ENCODE data around the gene TXLNA.

The TXLNA gene

DNA sequence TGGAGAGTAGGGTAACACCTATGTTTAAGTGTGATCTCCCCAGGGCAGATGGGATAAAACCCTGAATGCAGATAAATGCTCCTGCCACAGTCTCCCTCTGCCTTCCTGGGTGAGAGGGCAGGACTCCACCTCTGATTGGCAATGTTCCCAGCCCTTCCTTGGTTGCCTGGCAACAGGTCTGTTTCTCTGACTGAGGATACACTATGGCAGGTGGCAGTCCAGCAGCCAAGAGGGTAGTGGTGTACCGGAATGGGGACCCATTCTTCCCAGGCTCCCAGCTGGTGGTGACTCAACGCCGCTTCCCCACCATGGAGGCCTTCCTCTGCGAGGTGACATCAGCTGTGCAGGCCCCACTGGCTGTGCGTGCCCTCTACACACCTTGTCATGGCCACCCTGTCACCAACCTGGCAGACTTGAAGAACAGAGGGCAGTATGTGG lies 29.4 kb downstream of the TXLNA start, which contains the start of gene DCDC2B:
TSS of gene DCDC2B (plus strand) at position 199 of the 438 bp plus-strand sequence. CDS start at position 204, 5 bp downstream.
- DNase-seq (ENCODE audit: low read depth, low spot score) = no peak

DNA sequence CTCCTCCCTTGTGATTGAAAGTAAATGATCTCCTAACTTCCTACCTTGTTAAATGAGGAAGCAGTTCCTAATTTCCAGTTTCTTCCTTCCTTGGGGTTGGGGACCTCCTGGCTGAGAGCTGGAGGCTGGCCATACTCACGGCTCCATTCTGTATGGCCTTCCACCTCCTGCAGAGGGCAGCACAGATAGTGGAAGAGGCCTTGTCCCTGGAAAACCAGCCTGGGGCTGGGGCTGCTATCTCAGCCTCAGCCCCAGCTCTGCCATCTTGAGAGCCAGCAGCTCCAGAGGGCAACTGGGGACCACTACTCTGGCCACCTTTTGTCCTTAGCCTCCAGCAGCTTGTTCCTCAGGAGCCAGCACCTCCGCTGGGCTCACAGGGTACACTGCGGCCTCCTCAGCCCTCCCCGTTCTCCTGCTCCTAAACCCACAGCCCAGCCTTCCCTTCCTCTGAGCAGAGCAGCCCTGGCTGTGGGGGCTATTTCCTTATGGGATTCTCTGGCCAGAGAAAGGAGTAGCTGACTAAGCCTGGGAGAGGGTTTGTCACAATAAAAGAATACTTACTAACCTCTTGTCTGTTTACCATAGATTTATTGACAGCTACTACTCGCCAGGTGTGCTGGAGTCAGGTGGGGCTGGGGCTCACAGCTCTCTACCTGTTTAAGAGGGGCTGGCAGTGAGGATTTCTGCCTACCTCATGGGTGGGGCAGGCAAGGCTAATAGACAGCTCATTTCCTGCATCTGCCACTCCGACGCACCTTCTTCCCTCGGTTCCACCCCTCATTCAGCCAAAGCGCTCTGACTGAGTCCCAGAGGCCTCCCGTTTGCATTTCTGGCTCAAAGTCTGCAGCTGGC lies 36.4 kb downstream of the TXLNA start:
- DNase-seq (ENCODE audit: low read depth, low spot score) = peak; percentile 82

DNA sequence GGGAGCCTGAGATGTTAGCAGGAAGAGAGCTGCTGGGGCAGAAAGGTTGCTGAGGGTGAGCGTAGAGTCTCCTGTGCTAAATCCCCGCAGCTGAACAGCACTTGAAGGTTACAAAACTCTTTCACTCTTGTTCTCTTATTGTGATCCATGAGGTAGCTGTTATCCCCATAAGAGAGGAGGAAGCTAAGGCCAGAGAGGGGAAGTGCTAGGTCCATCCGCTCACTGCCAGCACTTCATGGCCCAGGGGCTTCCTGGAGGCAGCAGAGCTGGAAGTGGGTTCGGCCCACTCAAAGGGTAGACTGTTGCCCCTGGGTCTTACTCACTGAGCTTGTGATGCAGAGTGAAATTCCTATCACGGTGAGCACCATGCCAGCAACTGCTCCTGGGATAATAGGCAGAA lies 37.1 kb downstream of the TXLNA start:
- DNase-seq (ENCODE audit: low read depth, low spot score) = no peak

DNA sequence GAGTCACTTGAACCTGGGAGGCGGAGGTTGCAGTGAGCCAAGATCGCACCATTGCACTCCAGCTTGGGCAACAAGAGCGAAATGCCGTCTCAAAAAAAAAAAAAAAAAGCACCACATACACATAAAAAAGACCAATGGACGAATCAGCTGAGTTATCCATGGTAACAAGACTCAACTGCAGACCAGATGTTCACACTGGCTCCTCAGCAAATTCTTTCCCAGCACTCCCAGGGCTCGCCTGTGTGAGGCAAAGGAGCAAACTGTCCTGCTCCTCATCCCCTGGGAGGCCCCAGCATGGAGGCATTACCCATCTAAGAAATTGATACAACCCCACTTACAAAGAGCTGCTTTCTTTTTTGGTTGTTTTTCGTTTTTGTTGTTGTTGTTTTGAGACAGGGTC lies 39.5 kb downstream of the TXLNA start:
- DNase-seq (ENCODE audit: low read depth, low spot score) = no peak

DNA sequence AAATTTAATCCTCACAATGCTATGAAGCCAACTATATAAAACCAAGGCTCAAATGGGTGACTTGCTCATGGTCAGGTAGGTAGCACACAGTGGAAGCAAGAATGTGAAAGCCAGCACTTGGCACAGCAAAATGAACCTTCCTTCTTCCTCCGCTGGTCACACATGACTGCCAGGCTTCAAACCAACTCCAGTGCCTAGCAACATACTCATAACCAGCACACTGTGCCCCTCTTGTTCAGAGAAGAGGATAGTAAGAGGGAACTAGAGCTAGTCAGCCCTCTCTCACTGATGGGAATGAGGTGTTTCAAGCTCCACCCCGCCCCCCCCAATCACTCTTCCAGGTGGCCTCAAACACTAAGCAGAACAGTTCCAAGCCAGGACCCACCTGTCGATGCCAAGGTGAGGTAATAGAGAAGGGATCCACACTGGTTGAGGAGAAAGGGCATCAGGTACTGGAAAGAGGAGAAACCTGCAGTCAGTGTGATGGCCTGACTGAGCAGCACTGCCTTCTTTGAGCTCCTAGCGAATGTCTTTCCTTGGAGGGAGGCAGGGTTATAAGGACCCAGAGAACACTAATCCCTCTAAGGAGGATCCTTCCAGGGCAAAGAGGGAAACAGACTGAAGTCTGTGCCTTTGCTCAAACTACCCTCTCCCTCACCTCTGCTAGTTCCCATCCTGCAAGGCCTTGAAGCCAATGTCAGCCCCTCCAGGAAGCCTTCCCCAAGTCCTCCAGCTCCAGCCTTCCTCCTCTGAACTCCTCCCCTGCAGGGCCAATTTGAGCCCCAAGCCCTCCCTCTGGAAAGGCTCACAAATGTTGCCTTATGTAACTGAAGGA lies 41.5 kb downstream of the TXLNA start:
- DNase-seq (ENCODE audit: low read depth, low spot score) = no peak

DNA sequence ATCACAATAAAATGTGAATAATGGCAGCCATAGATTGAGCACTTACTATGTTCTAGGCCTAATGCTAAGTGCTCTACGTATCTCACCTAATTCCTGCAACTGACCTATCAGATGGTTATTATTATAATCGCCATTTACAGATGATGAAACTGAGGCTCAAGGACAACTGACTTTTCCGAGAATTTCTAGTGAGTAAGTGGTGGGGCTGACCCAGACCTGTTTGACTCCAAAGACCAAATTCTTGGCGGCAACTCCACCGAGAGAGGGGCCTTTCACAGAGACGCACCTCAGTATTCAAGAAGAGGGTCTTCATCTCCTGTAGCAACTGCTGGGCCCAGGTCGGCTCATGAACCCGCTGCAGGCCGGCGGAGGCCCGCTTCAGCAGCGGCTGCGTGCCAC lies 42.1 kb downstream of the TXLNA start:
- no peak for DNase-seq (ENCODE audit: low read depth, low spot score)

DNA sequence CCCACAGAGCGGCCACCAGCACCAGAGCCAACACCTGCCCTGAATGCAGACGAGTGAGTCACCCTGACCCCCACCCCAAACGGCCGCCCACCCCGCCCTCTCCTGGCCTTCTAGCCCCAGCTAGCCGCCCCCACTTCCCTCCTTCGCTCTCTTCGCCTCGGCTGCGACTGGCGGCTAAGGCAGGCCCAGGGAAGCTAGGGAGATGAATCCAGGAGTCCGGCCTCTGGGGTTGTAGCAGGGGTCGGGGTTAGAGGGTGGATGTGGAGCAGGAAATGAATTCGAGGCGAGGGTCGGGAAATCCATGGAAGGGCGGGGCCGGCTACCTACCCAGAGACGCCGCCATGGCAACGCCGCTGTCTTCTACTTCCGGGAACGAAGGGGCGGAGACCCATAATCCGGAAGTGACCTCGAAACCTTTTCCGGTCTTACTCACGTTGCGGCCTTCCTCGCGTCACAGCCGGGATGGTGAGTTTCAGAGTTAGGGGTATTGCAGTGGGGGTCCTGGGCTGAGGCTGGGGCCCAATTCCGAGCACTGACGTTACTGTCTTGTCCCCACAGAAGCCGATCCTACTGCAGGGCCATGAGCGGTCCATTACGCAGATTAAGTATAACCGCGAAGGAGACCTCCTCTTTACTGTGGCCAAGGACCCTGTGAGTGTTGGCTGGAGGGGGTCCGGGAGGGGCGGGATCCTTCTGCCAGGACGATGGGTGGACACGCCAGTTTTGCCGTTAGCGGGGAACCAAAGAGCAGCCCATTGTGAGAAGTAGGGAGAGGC lies 42.7 kb downstream of the TXLNA start, which contains the start of the genes EIF3I and TMEM234:
TSS of gene EIF3I (plus strand) at position 428 of the 776 bp plus-strand sequence. CDS start at position 463, 35 bp downstream.
TSS of gene TMEM234 (minus strand) at position 374 of the 776 bp plus-strand sequence. CDS start at position 343, 31 bp downstream.
- peak; percentile 95 for DNase-seq (ENCODE audit: low read depth, low spot score)

DNA sequence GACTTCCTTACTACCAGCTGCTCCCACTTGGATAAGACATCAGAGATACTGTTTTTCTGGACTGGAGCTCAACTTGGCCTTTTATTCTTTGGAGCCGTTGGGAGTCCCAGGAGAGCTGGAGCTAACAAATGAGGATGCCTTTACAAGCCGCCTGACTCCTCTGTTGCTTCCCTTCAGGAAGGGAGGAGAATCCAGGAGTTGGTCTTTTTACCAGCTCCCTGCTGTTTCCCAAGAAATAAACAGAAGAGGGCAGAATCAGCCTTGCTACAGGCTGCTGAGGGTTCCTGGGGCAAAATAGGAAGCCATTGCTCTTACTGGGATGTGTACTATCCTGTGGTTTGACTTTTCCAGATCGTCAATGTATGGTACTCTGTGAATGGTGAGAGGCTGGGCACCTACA lies 44.2 kb downstream of the TXLNA start:
- no peak for DNase-seq (ENCODE audit: low read depth, low spot score)

DNA sequence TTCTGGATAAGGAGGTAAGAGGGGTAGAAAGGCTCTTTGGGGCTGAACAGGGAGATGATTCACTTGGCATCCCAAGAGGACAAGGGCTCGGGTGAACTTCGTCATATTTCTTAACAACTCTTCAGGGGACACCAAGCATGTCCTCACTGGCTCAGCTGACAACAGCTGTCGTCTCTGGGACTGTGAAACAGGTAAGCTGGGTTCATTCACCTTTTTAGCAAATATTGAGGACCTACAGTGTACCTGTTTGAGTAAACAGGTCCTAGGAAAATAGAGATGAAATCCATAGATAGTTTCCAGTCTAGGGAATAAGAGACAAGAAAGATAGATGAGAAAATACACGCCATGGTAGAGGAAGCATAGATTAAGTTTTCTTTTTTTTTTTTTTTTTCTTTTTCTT lies 44.8 kb downstream of the TXLNA start:
- no peak for DNase-seq (ENCODE audit: low read depth, low spot score)

DNA sequence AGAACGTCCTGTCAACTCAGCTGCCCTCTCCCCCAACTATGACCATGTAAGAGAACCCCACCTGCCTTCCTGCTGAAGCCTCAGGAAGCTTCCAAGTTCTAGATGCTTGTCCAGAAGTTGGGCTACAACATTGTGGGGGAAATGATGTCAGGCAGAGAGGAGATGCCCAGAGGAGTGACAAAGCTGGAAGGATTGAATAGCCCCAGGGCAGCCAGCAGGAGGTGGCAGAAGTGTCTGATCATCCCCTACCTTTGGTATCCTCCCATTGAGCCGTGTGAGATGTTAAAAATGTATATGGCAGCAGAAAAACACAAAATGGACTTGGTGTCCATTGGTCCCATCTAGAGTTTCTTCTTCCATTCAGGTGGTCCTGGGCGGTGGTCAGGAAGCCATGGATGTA lies 49.3 kb downstream of the TXLNA start:
- DNase-seq (ENCODE audit: low read depth, low spot score) = no peak

DNA sequence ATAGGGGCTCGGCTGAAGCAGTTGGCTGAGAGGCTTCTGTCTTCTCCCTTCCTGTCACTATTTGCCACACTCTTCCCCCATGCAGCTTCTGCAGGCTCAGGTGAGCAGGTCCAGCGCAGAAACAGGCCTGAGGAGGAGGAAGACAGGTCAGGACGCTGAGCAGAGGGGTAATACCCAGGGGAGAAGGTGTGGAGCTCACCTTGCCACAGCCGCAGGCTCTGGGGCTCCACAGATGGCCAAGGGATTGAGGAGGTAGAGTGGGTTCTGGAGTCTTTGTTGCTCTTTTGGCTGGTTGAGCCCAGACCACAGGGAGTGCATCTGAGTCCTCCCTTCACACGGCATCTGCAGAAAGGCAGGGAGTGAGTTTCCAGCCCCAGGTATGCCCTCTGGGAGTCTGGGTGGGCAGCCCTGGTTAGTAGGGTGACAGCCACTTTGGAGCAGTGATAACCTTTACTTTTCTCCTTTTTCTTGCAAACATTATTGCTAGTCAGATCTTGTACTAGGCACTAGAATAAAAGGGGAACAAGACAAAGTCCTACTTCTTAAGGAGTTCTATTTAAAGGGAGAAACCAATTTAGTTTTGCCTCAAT lies 52.5 kb downstream of the TXLNA start:
- DNase-seq (ENCODE audit: low read depth, low spot score) = no peak

DNA sequence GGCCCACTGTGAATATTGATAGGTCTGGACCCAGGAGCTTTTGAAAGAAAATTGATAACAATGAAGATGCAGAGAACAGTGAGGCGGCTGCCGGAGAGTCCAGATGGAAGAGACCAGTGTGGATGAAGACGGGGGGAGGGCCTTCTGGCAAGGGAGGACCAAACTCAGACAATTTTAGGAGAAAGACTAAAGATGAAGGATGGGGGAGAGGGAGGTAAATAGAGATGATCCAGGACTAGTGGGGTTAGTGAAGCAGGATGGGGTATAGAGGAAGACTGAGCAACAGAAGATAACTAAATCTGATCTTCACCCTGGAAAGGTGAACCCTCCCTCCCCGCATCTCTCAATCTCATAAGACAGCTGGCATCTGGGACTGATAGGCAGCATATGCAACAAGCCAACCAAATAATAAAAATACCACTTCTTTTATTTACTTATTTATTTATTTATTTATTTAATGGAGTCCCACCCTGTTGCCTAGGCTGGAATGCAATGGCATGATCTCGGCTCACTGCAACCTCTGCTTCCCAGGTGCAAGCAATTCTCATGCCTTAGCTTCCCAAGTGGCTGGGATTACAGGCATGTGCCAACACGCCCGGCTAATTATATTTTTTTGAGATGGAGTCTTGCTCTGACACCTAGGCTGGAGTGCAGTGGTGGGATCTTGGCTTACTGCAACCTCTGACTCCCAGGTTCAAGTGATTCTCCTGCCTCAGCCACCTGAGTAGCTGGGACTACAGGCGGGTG lies 53.3 kb downstream of the TXLNA start:
- no peak for DNase-seq (ENCODE audit: low read depth, low spot score)

DNA sequence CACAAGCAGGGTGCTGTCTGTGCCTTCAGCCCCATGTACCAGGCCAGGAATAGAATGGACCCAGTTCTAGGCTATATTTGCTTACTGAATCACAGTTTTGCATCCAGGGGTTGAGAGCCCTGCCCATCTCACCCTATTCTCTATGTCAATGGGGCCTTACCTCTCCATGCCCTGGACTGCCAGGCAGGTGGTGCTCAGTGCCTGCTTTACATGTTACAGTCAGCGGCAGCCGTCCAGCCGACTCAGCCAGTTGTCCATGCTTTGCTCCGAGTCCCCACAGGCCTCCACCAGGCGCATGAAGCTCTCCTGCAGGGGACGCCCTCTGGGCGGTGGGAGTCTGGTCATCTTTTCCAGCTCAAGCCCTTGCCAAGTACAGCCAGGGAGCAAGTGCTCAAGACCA lies 55.3 kb downstream of the TXLNA start:
- no peak for DNase-seq (ENCODE audit: low read depth, low spot score)

DNA sequence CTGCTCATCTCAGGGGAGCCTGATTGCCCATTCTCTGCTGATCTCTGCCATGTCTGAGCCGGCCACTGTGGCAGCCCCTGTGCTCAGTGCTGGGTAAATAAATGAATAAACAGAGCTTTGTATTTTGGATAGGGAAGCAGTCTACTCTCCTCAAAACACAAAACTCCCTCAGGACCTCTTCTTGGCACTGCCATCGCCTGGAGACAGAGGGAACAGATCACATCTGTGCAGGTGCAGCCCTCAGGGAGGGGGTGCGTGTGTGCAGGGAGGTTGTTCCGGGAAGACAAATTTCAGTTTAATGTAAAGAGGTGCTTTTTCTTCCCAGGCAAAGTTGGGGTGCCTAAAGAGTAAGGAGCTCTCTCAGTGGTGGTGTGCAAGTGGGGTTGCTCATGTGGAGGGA lies 59.9 kb downstream of the TXLNA start:
- DNase-seq (ENCODE audit: low read depth, low spot score) = no peak

DNA sequence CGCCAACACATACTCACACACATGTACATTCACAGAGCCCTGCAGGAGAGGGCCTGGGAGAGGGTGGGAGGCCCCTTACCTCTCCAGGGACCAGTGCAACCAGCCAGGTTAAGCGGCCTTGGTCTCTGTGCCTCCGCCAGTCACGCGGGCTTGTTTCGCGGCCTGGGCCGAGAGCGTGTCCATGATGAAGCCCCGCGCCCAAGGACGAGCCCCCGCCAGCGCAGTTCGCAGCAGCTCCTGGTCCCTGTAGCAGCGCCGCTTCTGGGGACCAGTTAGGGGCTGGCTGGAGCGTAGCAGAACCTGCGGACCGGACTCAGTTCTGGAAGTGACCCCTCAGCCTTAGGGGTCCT lies 60.3 kb downstream of the TXLNA start:
- DNase-seq (ENCODE audit: low read depth, low spot score) = no peak

DNA sequence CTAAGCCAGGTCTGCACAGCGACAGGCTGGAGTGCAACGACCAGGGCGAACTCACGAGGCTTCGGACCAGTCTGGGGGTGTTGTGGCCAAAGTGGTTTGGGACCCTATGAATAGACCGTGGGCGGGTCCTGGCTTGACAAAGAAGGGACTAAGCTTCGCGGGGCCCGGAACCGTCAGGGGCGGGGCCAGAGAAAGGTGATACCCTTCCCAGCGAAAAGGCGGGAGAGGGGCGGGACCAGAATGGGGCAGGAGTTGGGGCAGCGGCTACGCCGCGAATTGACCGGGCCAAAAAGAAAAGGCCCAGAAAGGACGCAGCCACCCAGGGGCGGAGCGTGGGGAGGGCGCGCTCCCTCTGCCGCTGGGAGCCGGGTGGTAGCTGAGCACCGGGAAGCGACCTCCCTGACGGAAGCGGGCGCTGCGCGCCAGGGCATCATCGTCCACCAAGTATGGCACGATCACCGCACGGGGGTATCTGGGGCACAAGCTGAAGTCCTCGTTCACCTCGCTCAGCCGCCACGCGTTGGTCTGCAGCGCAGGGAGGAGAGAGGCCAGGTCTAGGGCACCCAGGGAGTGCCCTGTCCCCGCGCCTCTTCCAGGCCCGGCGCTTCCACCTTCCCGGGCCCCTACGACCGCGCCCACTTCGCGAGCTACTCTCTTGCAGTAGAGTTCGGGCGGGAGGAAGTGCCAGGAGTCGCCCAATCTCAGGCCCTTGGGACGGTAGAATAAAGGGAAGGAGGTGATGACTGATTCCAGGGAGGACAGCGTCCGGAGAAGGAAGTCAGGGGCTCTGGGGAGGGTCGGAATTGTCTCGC lies 60.9 kb downstream of the TXLNA start:
- DNase-seq (ENCODE audit: low read depth, low spot score) = peak; percentile 93

DNA sequence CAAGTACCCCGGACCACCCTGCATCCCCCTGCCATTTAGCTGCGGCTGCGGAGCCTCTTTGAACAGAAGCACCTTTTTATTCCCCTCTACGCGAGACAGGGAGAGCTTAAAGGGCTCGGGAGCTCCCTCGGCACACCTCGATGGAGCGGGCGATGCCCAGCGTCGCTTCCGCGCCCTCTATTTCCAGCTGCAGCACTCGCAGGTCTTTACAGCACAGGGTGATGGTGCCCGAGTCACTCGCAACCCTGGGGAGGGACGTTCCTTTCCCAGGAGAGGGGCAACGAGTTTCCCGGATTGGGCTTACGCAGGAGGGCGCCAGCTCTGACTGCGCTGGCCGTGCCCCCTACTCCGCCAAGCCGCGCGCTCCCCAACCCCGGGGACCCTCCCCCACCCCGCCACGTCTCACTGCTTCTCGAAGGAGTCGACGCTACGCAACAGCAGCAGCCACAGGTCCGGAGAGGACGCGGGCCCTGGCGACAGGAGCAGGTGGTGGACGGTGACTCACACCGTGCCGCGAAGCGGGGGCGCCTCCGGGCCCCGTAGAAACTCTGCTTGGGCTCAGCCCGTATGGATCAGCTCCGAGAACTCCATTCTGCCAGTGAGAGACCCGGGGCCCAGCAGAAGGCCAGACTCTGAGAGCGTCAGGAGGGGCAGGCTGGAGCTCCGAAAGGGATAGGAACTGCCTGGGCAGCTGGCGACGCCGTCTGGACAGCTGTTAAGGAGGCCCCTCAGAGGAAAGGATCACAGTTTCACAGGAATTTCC lies 61.7 kb downstream of the TXLNA start:
- DNase-seq (ENCODE audit: low read depth, low spot score) = peak; percentile 76

DNA sequence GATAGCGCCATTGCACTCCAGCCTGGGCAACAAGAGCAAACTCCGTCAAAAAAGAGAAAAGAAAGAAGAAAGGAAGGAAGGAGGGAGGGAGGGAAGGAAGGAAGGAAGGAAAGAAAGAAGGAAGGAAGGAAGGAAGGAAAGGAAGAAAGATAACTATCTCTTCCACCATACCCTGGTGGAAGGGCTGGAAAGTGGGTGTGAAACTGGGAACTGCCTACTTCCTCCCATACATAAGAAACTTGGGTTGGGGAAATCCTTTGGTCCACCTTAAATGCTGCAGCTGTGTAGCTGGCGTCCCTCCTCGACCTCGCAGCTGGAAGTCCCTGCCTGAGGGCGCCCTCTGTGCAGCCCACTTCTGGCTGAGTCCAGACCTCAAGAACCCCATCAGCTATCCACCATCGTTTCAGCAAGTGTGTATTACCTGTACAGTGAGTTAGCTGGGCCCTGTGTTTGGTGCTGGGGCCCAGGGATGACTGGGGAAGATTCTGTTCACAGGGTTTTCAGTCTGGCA lies 62.9 kb downstream of the TXLNA start:
- DNase-seq (ENCODE audit: low read depth, low spot score) = peak; percentile 80

DNA sequence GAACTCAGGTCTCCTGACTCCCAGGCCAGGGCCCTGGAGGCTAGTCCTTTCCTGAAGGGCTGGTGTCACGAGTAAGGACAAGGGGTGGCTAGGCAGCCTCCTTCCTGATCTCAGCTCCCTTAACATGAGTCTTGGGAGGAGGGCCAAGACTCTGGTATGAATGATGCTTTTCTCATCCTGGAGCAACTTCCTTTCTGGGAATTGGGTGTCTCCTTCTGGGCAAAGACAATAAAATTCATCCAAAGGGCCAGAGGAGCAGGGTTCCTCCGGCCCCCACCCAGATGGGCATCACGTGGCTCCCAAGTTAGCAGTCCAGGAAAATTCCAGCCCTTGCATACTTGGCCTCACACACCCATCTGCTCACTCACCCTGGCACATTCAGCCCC lies 67.4 kb downstream of the TXLNA start, which contains the start of gene FAM167B:
TSS of gene FAM167B (plus strand) at position 335 of the 386 bp plus-strand sequence. CDS start 200 bp downstream, outside the sequence.
- no peak for DNase-seq (ENCODE audit: low read depth, low spot score)
